Measurements from ENCODE around the gene UBA6. TPM values are rescaled to one million over a fixed set of nuclear protein-coding genes. Genes with fewer than 3 reads are reported as not detected.

UBA6 gene
- total and polyA plus RNA-seq, 9 donors, result 7.4 to 51.7 (median 39.4) TPM

DNA sequence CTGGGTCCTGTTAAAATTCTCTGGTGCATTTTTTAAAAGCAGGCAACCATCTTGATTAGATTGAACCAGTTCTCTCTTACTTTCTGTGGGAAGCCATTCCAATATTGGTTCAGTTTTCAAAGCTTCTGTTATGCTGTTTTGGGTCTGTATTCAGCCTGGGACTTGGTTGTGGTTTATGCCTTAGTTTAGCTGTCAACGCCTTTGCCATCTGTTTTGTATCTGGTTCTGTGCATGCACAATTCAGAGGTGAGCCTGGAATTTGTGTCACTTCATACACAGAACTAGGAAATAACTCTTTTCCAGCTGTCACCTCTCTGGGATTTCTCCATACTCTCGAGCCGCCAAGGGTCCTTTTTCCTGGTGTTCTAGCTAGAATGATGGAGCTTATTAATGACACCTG, 96.2 kb downstream of the UBA6 start:
- intact Hi-C loops (cut with DNase I), result no loop called here
- Histone ChIP-seq H3K36me3 (no peaks in the 10 kb centered on the region), H3K27me3 (no peaks in the 10 kb centered on the region), H3K4me3 (no peak overlapping the region), H3K9me3 (no peaks in the 10 kb centered on the region), H3K4me1 (ENCODE audit: insufficient read depth) (no peaks in the 10 kb centered on the region), H3K27ac (no peak overlapping the region)
- DNase-seq, result no peak
- TF ChIP-seq EP300 (IDR thresholded peaks at IDR 0.05) (no peak), POLR2A (IDR thresholded peaks at IDR 0.05) (no peak)
- TF ChIP-seq, protein P1, sequence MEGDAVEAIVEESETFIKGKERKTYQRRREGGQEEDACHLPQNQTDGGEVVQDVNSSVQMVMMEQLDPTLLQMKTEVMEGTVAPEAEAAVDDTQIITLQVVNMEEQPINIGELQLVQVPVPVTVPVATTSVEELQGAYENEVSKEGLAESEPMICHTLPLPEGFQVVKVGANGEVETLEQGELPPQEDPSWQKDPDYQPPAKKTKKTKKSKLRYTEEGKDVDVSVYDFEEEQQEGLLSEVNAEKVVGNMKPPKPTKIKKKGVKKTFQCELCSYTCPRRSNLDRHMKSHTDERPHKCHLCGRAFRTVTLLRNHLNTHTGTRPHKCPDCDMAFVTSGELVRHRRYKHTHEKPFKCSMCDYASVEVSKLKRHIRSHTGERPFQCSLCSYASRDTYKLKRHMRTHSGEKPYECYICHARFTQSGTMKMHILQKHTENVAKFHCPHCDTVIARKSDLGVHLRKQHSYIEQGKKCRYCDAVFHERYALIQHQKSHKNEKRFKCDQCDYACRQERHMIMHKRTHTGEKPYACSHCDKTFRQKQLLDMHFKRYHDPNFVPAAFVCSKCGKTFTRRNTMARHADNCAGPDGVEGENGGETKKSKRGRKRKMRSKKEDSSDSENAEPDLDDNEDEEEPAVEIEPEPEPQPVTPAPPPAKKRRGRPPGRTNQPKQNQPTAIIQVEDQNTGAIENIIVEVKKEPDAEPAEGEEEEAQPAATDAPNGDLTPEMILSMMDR (IDR thresholded peaks at IDR 0.05), result no peak
- 59 to 81% (median 64%) methylated on average over 3 of the region's 3 CpGs for WGBS, 3 donors

GRCh38 chr4:67604029-67604381, 97.0 kb downstream of the UBA6 start:
- no peaks in the 10 kb centered on the region for H3K4me1 ChIP-seq (ENCODE audit: insufficient read depth)
- H3K36me3 ChIP-seq, result no peaks in the 10 kb centered on the region

DNA sequence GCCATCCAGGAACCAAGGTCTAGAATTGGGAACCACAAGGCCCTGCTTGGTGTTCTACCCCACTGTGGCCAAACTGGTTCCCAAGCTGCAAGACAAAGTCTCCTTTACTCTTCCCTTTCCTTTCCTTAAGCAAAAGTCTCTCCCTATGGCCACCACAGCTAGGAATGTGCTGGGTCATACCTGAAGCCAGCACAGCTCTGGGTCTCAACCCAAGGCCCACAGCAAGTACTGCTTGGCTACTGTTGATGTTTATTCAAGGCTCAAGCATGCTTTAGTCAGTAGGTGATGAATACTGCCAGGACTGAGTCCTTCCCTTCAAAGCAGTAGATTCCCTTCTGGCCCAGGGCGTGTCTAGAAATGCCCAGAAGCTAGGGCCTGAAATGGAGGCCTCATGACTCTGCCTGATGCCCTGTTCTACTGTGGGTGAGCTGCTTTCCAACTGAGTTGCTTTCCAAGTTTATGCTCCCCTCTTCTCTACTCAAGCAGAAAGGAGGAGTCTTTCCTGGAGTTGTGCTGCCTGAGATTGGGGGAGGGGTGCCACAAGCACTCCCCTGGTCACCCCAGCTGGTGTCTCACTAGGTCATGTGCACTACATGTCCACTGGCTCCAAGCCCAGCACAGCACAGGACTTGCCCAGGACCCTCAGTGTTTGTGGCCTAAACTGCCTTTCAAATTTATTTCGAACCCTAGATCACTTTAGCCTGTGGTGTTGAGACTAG, 97.5 kb downstream of the UBA6 start:
- WGBS, 3 donors, result 88 to 91% (median 90%) methylated on average over 2 of the region's 2 CpGs

More at GRCh38 chr4:67604029-67604381, 97.0 kb downstream of the UBA6 start:
- Histone ChIP-seq H3K9me3 (no peaks in the 10 kb centered on the region), H3K27me3 (no peaks in the 10 kb centered on the region), H3K4me3 (no peak overlapping the region), H3K27ac (no peak overlapping the region)
- TF ChIP-seq POLR2A (IDR thresholded peaks at IDR 0.05) (no peak), EP300 (IDR thresholded peaks at IDR 0.05) (no peak)
- TF ChIP-seq, protein P1 (IDR thresholded peaks at IDR 0.05), result no peak
- 81 to 86% (median 84%) methylated on average over 2 of the region's 2 CpGs for WGBS, 3 donors
- DNase-seq, result no peak
- intact Hi-C loops (cut with DNase I), result no loop called here

GRCh38 chr4:67593741-67594175, 107.2 kb downstream of the UBA6 start:
- WGBS, 3 donors, result 10 to 22% (median 15%) methylated on average over 2 of the region's 2 CpGs

More for the DNA sequence above, 97.5 kb downstream of the UBA6 start:
- Histone ChIP-seq H3K9me3 (no peaks in the 10 kb centered on the region), H3K4me3 (no peak overlapping the region), H3K27ac (no peak overlapping the region), H3K36me3 (no peaks in the 10 kb centered on the region), H3K27me3 (no peaks in the 10 kb centered on the region), H3K4me1 (ENCODE audit: insufficient read depth) (no peaks in the 10 kb centered on the region)
- intact Hi-C loops (cut with DNase I), result no loop called here
- TF ChIP-seq EP300 (IDR thresholded peaks at IDR 0.05) (no peak), POLR2A (IDR thresholded peaks at IDR 0.05) (no peak)
- TF ChIP-seq, protein P1 (IDR thresholded peaks at IDR 0.05), result no peak
- DNase-seq, result no peak

More at GRCh38 chr4:67593741-67594175, 107.2 kb downstream of the UBA6 start:
- TF ChIP-seq POLR2A (IDR thresholded peaks at IDR 0.05) (no peak), EP300 (IDR thresholded peaks at IDR 0.05) (no peak)
- TF ChIP-seq, protein P1 (IDR thresholded peaks at IDR 0.05), result no peak
- no peaks in the 10 kb centered on the region for H3K4me1 ChIP-seq (ENCODE audit: insufficient read depth)
- no peak overlapping the region for H3K27ac ChIP-seq
- DNase-seq, result no peak
- no peaks in the 10 kb centered on the region for H3K9me3 ChIP-seq
- intact Hi-C loops (cut with DNase I), result no loop called here
- H3K4me3 ChIP-seq, result no peak overlapping the region
- no peaks in the 10 kb centered on the region for H3K27me3 ChIP-seq
- H3K36me3 ChIP-seq, result no peaks in the 10 kb centered on the region

Measured in ovary (tissue), 9 donors.